Endothelial cell (in vitro differentiated cells): ENCODE results near the gene TMIGD1. TPM values are rescaled to one million over a fixed set of nuclear protein-coding genes. Genes with fewer than 3 reads are reported as not detected.

Experiments used
- DNase-seq: peaks from one replicate; pipeline ENCODE4 v3.0.0; 2021; ENCODE audit warnings: low spot score
- H3K27ac Mint-ChIP-seq: one replicate; pipeline ENCODE4 v1.8.0; 2021; ENCODE audit warnings: mixed read lengths, inconsistent platforms; ENCODE audit not compliant: unreplicated experiment
- H3K27me3 Mint-ChIP-seq: one replicate; pipeline ENCODE4 v1.8.0; 2021; ENCODE audit warnings: mild to moderate bottlenecking, moderate library complexity, mixed read lengths, inconsistent platforms; ENCODE audit not compliant: unreplicated experiment
- H3K36me3 Mint-ChIP-seq: one replicate; pipeline ENCODE4 v1.8.0; 2021; ENCODE audit warnings: mild to moderate bottlenecking, low read depth, mixed read lengths, inconsistent platforms; ENCODE audit not compliant: unreplicated experiment
- H3K4me1 Mint-ChIP-seq: one replicate; pipeline ENCODE4 v1.8.0; 2021; ENCODE audit warnings: mild to moderate bottlenecking, mixed read lengths, inconsistent platforms; ENCODE audit not compliant: unreplicated experiment
- H3K4me3 Mint-ChIP-seq: one replicate; pipeline ENCODE4 v1.8.0; 2021; ENCODE audit warnings: mild to moderate bottlenecking, mixed read lengths, inconsistent platforms; ENCODE audit not compliant: unreplicated experiment
- H3K9me3 Mint-ChIP-seq: one replicate; pipeline ENCODE4 v1.8.0; 2021; ENCODE audit warnings: mixed read lengths, inconsistent platforms; ENCODE audit not compliant: unreplicated experiment
- total RNA-seq: library from RNA; stranded (reverse); fragmentation: NEBNext Ultra II Directional; extraction: Animal tissue kit (Norgen Biotek cat#: 25700); gene quantifications from one replicate; pipeline ENCODE4 v1.2.1, GENCODE V29; 2021; ENCODE audit not compliant: unreplicated experiment
- TF ChIP-seq, protein P1 (sequence below): fragments of 200-600 bp; sonication (generic); IDR thresholded peaks from one replicate; pipeline ENCODE4 v1.5.0; 2021; ENCODE audit warnings: antibody characterized with exemption; ENCODE audit not compliant: unreplicated experiment

Gene TMIGD1
- total RNA-seq, 1 donor from 2014 or later = not detected

DNA sequence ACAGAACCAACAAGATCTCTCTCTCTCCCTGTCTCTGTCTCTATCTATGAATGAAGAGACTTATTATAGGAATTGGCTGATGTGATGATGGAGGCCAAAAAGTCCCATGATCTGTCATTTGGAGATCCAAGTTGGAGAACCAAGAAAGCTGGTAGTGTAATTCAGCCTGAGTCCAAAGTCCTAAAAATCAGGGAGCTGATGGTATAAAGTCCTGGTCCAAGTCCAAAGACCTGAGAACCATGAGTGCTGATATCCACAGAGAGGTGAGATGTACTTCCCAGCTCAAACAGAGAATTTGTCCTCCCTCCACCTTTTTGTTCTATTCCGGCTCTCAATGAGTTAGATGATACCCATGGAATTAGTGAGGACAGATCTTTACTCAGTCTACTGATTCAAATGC lies 15.4 kb upstream of the TMIGD1 start:
- no peak for DNase-seq
- H3K36me3 Mint-ChIP-seq = no peaks in the 10 kb centered on the region
- no peak overlapping the region for H3K4me3 Mint-ChIP-seq
- H3K27me3 Mint-ChIP-seq = no peaks in the 10 kb centered on the region
- no peaks in the 10 kb centered on the region for H3K9me3 Mint-ChIP-seq
- H3K27ac Mint-ChIP-seq = no peak overlapping the region
- TF ChIP-seq, protein P1, sequence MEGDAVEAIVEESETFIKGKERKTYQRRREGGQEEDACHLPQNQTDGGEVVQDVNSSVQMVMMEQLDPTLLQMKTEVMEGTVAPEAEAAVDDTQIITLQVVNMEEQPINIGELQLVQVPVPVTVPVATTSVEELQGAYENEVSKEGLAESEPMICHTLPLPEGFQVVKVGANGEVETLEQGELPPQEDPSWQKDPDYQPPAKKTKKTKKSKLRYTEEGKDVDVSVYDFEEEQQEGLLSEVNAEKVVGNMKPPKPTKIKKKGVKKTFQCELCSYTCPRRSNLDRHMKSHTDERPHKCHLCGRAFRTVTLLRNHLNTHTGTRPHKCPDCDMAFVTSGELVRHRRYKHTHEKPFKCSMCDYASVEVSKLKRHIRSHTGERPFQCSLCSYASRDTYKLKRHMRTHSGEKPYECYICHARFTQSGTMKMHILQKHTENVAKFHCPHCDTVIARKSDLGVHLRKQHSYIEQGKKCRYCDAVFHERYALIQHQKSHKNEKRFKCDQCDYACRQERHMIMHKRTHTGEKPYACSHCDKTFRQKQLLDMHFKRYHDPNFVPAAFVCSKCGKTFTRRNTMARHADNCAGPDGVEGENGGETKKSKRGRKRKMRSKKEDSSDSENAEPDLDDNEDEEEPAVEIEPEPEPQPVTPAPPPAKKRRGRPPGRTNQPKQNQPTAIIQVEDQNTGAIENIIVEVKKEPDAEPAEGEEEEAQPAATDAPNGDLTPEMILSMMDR = no peak
- H3K4me1 Mint-ChIP-seq = peaks cover 21% of the 10 kb centered on the region

DNA sequence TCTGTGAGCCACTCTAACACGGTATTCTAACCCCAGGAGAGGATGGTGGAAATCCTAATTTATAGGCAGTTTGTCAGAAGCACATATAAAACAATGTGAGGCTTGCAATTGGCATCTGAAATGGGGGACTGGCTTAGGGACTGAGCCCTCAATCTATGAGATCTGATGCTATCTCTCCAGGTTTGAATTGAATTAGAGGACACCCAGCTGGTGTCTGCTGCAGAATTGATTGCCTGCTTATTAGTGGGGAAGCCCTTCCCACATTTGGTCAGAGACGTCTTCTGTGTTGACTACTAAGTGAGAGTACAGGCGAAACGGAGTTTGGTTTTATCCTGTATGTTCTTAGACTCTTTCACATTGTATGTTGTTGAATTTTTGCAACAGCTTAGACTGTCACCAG lies 13.6 kb upstream of the TMIGD1 start:
- H3K4me1 Mint-ChIP-seq = peaks cover 29% of the 10 kb centered on the region
- H3K9me3 Mint-ChIP-seq = no peaks in the 10 kb centered on the region
- H3K27ac Mint-ChIP-seq = no peak overlapping the region
- no peak overlapping the region for H3K4me3 Mint-ChIP-seq
- H3K36me3 Mint-ChIP-seq = no peaks in the 10 kb centered on the region
- H3K27me3 Mint-ChIP-seq = no peaks in the 10 kb centered on the region
- TF ChIP-seq, protein P1 = no peak
- no peak for DNase-seq

DNA sequence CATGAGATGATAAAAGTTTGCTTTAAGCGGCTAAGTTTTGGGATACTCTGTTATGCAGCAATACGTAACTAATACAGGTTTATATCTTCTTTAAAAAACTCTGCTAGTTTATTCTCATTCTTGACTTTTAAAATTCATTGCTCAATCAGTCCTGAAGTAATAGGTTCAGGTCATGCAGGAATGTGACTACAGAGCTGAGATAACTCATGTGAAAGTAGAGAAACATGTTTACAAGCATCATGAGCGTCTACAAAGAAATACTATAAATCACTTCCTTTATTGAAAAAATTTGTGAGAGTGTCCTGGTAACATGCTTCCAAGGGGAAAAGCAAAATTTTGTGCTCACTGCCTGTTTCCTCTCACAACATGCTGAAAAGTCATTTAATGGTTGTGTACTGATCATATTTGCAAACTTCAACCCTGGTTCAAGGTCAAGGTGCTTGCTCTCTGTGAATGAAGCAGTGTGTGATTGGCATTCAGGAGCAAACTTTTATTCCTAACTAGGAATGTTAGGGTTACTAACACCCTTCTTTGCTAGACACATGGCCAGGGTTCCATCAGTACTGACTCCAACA lies 12.5 kb upstream of the TMIGD1 start:
- TF ChIP-seq, protein P1 = no peak
- Mint-ChIP-seq H3K27ac (no peak overlapping the region), H3K9me3 (no peaks in the 10 kb centered on the region), H3K4me1 (peaks cover 35% of the 10 kb centered on the region), H3K27me3 (no peaks in the 10 kb centered on the region), H3K4me3 (no peak overlapping the region), H3K36me3 (no peaks in the 10 kb centered on the region)
- DNase-seq = no peak

DNA sequence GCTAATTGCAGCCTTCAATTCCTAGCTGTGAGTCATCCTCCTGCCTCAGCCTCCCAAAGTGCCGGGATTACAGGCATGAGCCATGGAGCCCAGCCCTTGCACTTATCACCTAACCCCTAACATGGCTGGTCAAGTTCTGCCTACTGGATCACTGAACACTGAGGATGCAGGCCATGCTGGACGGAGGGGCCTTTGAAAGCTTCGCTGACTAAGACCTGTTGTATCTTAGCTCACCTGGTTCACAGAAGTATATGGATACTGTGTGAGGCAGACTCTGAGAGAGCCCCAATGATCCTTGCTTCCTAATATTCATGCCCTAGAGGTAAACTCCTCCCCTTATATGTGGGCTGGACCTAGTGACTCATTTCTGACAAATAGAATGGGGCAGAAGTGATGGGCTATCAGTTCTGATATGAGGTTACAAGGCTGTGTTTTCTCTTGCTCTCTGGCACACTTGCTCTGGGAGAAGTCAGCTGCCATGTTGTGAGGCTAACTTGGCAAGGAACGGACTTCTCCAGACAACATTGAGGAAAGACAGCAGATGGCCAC lies 11.7 kb upstream of the TMIGD1 start:
- Mint-ChIP-seq H3K9me3 (no peaks in the 10 kb centered on the region), H3K27ac (no peak overlapping the region), H3K36me3 (no peaks in the 10 kb centered on the region), H3K4me1 (peaks cover 42% of the 10 kb centered on the region), H3K27me3 (no peaks in the 10 kb centered on the region), H3K4me3 (no peak overlapping the region)
- TF ChIP-seq, protein P1 = no peak
- DNase-seq = no peak

DNA sequence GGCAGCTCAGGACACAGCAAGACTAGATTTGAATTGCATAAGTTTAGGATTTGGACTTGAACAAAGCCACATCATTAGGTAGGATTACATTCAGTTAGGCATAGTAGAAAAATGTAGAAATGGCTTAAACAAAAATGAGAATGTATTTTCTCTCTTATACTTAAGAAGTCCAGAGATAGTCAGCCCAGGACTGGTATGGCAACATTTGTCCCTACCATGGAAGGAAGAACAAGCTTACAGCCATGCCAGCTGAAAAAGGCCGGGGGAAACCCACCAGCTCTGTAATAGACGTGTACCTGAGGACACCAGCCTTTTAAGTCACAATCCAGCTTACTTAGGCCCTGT lies 11.2 kb upstream of the TMIGD1 start:
- H3K9me3 Mint-ChIP-seq = no peaks in the 10 kb centered on the region
- no peak overlapping the region for H3K4me3 Mint-ChIP-seq
- peaks cover 48% of the 10 kb centered on the region for H3K4me1 Mint-ChIP-seq
- TF ChIP-seq, protein P1 = no peak
- H3K27me3 Mint-ChIP-seq = no peaks in the 10 kb centered on the region
- no peak for DNase-seq
- peak overlapping the region; percentile 84 for H3K27ac Mint-ChIP-seq
- H3K36me3 Mint-ChIP-seq = no peaks in the 10 kb centered on the region
